Measurements from ENCODE around the gene DBET.
"Not testable (repeated sequence)": the region's sequence is repeated elsewhere in the genome, so short reads cannot be mapped to it uniquely, and the experiment has no call there.

The DBET gene

GRCh38 chr4:190064342-190064741 is at the start of gene DBET:
DBET (plus strand) TSS chr4:190064502.
- DNase-seq (ENCODE audit: low read depth in 2 of 2) = not testable (repeated sequence)

- DNase-seq (ENCODE audit: low read depth in 2 of 2) = peak in 1 of 2 experiments; percentile 0
Observed at GRCh38 chr4:190014771-190015537, 49.3 kb upstream of the DBET start.

GRCh38 chr4:190015538-190016368 is 48.5 kb upstream of the DBET start:
- no peak for DNase-seq (ENCODE audit: low read depth in 2 of 2)

GRCh38 chr4:190016369-190017289 is 47.7 kb upstream of the DBET start:
- no peak for DNase-seq (ENCODE audit: low read depth in 2 of 2)

DNA sequence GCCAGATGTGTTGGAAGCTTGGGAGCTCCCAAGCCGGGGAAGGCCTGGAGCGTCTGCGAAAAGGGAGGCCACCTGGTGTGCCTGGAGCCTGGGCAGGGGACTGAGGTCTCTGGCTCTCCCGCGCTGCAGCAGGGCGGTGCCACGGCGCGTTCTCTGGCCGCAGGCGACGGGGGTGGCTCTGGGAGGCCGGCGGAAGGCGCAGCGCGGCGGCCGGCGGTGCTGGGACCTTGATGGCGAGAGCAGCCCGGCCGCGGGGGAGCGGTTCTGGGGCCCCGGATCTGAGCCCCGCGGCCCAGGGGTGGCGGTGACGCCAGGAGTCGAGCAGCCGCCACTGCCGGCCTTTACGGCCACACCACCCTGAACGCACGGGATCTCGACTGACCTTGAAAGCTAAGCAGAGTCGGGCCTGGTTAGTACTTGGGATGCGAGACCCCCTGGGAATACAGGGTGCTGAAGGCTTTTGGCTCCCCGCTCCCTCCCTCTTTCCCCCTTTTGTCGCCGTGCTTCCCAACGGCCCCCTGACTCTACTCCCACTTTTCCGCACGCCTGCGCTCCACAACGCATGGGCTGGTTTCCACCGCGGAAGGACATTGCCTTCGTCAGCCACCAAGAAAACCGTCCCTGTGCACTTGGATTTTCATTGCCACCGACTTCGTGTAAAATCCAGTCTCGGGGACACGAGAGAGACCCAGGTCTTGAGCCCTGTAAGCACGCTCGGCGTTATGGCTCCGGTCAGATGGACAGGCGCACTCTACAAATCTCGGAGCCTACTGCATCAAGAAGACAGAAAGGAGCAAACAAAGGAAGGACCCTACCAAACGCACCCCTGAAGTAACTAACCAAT is 46.7 kb upstream of the DBET start:
- DNase-seq (ENCODE audit: low read depth in 2 of 2) = no peak

DNA sequence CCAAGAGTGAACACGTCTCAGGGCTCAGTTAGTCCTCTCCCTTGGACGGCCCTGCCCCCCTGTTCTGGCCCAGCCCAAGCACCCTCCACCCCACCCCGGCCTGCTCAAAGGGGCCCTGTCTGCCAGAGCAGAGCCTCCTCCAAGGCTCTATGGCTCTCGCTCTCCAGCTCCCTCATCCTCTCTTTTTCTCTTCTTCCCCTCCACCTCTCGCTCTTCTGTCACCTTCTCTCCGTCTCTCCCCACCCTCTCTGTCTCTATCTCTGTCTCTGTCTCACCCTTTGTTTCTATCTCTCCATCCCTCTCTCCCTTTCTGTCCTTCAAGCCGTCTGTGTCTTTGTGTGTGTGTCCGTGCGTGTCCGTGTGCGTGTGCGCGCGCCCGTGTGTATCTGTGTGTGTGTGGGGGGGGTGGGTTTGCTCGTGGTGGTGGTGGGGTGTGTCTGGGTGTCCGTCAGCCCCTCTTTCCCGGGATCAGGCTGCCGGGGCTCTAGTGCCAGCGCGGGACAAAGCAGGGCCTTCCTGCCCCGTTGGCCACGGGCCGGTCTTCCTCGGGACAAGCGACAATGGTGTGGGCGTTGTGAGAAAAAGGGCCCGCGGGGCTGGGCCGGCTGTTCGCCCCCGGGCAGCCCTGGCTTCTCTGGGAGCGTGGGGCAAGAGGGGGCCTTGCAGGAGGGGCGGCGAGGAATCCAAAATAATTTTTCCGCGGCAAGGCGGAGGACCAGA is 45.9 kb upstream of the DBET start:
- no peak for DNase-seq (ENCODE audit: low read depth in 2 of 2)

DNA sequence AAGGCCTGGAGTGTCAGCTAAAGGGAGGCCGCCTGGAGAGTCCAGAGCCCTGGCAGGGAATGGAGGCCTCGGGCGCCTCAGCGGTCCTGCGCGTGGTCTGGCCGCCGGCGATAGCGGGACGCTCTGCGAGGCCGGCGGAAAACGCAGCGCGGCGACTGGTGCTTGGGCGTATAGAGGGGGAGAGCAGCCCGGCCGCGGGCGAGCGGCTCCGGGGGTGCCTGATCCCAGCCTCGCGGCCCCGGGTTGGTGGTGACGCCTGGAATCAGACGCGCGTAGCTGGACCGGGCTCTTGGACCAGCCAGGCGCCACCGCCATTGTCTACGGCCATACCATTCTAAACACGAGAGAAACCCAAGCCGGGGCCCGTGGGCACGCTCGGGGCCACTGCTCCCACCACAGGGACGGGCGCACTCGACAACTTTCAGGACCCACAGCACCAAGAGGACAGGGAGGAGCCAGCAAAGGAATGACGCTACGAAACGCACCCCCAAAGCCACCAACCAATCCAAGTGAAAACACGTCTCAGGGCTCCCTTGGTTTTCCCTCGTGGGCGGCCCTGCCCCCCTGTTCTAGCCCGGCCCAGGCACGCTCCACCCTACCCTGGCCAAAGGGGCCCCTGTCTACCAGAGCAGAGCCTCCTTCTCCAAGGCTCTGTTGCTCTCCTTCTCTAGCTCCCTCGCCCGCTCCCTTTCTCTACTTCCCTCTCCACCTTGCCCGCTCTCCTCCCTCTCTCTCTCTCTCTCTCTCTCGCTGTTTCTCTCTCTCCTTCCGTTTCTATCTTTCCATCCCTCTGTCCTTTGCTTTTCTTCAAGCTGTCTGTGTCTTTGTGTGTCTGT is 45.1 kb upstream of the DBET start:
- DNase-seq (ENCODE audit: low read depth in 2 of 2) = no peak

GRCh38 chr4:190019859-190020463 is 44.3 kb upstream of the DBET start:
- not testable (repeated sequence) for DNase-seq (ENCODE audit: low read depth in 2 of 2)

GRCh38 chr4:190020790-190021717 is 43.2 kb upstream of the DBET start:
- peak; percentile 7 to 8 for DNase-seq (ENCODE audit: low read depth in 2 of 2)

DNA sequence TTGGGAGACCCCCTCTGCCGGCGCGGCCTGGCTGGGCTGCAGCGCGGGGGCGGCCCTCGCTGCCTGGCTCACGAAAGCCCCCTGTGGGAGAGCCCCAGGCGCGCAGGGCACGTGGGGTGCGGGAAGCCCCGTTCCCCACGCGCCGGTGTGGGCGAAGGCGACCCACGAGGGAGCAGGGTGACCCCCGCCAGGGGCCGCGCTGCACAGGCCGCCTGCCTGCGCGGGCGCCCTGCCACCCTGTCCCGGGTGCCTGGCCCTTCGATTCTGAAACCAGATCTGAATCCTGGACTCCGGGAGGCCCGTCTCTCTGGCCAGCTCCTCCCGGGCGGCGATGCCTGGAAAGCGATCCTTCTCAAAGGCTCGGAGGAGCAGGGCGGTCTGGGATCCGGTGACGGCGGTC is 42.3 kb upstream of the DBET start:
- DNase-seq (ENCODE audit: low read depth in 2 of 2) = not testable (repeated sequence)

- not testable (repeated sequence) for DNase-seq (ENCODE audit: low read depth in 2 of 2)
Observed at GRCh38 chr4:190022614-190023281, 41.6 kb upstream of the DBET start.

DNA sequence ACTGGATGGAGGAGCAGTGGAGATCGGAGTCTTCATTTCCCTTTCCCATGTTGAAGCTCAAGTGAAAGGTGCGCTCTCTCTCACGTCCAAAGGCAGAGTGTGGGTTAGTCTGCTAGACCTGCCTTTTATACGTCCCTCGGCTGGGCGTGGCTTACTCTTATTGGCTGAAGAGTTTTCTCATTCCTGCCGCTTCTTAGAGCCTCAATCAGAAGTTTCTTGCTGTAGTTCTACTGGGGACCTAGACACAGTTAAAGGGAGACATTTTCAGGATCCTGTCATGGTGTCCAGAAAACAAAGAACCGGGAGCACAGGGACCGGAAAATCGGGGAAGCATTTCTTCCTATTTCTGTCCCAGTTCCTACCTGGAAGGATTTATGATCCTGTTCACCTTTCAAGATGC is 37.1 kb upstream of the DBET start, which contains the start of gene FRG2:
TSS of gene FRG2 (minus strand) at position 101 of the 400 bp plus-strand sequence. CDS start at position 49, 52 bp downstream.
- DNase-seq (ENCODE audit: low read depth in 2 of 2) = not testable (repeated sequence)

GRCh38 chr4:190031264-190031663 is 33.0 kb upstream of the DBET start:
- DNase-seq (ENCODE audit: low read depth in 2 of 2) = not testable (repeated sequence)

- DNase-seq (ENCODE audit: low read depth in 2 of 2) = not testable (repeated sequence)
Observed at GRCh38 chr4:190037704-190038388, 26.5 kb upstream of the DBET start.

DNA sequence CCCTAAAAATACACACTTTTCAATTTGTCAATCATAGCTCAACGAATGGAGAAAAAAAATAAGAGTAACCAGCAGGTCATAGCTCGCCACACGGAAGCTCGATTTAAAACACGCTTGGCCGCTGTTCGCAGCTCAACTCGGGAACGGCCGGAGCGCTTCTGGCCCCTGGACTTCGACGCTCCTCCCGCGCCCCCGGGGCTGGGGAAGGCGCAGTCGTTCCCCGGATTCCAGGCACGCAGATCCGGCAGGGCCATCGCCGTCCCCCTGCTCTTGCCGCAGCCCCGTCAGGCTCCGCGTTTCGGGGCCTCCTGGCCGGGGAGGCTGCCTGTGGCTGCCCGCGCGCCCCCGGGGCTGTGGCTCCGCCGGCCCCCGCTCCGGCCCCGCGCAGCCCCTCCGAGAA is 23.4 kb upstream of the DBET start:
- not testable (repeated sequence) for DNase-seq (ENCODE audit: low read depth in 2 of 2)

DNA sequence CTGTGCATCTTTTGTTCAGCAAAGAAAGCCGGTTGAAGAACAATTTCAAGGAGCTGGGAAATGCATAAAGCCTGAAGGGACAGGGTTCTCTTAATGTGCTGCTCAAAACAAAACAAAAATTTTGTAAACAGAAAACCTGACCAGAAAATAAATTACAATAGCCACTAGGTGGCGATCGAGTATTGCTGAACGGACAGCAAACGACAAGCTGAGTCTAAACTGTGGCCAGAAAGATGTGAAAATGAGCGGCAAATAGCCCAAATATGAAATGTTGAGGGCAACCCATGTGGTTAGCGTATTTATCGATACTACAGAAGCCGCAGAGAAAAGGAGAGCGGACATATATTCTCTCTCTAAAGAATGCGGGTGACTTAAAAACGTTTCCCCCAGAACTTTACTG is 16.7 kb upstream of the DBET start:
- DNase-seq (ENCODE audit: low read depth in 2 of 2) = not testable (repeated sequence)

Measured in fibroblast of skin of left quadriceps (primary cell).